C4-2B (cell line): ENCODE data around the gene PNN.

ENCODE experiments used
- CTCF ChIP-seq: fragments of 450-650 bp; conservative IDR thresholded peaks from 2 replicates; pipeline ENCODE4 v1.5.1; 2017; ENCODE audit warnings: mild to moderate bottlenecking
- ZFX ChIP-seq: fragments of 450-650 bp; IDR thresholded peaks from 2 replicates; pipeline ENCODE4 v1.6.1; 2017

- no peak for TF ChIP-seq CTCF
- TF ChIP-seq ZFX = no peak
Observed at GRCh38 chr14:39158222-39158858, 16.7 kb upstream of the PNN start.
